Measurements from ENCODE around the gene SDR42E1.

Gene SDR42E1, protein sequence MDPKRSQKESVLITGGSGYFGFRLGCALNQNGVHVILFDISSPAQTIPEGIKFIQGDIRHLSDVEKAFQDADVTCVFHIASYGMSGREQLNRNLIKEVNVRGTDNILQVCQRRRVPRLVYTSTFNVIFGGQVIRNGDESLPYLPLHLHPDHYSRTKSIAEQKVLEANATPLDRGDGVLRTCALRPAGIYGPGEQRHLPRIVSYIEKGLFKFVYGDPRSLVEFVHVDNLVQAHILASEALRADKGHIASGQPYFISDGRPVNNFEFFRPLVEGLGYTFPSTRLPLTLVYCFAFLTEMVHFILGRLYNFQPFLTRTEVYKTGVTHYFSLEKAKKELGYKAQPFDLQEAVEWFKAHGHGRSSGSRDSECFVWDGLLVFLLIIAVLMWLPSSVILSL

GRCh38 chr16:82011199-82011641, at the start of gene SDR42E1:
TSS of gene SDR42E1 (minus strand) at chr16:82011470. CDS start at chr16:82000858, 10,612 bp downstream.
- peak; percentile 68 to 89 for DNase-seq

GRCh38 chr16:82059983-82060421, 48.7 kb upstream of the SDR42E1 start:
- DNase-seq = no peak

GRCh38 chr16:82059161-82059982, 48.1 kb upstream of the SDR42E1 start:
- DNase-seq = no peak

DNA sequence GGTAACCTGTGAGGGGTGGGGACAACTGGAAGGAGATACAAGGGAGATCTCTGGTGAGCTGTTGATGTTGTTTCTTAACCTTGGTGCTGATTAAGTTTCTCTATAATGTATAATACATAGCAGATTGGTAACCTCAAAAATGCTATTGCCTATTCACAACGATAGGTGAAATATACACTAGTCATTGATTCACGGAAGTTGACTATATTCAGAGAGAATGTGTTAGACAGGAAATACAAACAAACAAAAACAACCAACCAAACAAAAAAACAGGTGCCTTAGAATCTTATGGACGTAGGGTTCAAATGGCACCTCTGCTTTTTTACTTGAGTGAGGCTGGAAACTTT, 45.3 kb upstream of the SDR42E1 start:
- DNase-seq = no peak

GRCh38 chr16:82055728-82056549, 44.7 kb upstream of the SDR42E1 start:
- no peak for DNase-seq

DNA sequence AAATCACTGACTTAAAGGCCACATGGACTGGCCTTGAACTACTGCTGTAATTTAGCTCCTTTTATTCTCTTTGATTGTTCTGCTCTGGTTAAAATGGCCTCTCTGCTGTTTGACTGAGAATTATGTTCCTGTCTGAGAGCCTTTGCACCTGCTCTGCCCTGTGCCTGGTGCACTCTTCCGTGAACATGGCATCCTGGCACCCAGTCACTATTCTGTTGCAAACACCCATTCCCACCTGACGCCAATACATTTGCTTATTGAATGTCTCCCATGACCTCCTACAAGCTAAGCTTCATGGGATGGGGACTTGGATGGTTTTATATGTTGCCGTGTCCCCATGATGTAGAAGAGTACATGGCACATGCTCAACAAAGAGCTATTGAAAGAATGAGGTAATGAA, 43.8 kb upstream of the SDR42E1 start:
- DNase-seq = no peak

GRCh38 chr16:82051656-82052055, 40.4 kb upstream of the SDR42E1 start:
- DNase-seq = no peak

- DNase-seq = no peak
Measured at GRCh38 chr16:82050909-82051357, 39.7 kb upstream of the SDR42E1 start.

DNA sequence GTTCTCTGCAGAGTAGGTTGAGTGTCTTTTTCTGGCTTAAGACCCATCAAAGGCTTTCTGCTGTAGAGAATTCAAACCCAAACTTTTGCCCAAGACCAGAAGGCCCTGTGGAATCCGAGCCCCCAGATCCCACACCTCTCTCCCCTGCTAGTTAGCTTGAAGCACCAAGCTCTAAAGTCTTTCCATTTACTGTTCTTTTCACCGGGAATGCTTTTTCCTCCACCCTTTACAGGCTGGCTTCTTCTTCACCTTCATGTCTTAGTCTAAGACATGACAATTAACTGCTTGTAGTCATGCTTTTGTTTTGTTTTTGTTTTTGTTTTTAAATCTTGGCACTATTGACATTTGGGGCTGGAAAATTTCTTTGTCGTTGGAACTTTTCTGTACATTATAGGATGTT, 39.2 kb upstream of the SDR42E1 start:
- no peak for DNase-seq

GRCh38 chr16:82049484-82049883, 38.2 kb upstream of the SDR42E1 start:
- DNase-seq = no peak

DNA sequence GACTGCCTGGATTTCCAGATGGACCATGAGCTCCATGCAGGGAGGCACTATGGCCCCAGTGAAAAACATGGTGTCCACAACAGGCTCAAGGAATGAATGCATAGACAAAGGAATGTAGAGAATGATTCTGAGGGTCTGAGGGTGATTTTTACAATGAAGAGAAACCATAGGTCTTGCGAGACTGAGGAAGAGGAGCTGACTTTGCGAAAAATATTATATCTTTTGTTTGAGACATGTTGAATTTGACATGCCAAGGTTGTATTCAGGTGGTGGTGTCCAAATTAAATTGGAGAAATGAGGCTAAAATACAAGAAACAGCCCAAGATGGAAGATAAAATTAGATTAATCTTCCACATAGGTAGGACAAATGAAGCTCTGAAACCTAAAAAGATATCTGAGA, 36.5 kb upstream of the SDR42E1 start:
- no peak for DNase-seq

DNA sequence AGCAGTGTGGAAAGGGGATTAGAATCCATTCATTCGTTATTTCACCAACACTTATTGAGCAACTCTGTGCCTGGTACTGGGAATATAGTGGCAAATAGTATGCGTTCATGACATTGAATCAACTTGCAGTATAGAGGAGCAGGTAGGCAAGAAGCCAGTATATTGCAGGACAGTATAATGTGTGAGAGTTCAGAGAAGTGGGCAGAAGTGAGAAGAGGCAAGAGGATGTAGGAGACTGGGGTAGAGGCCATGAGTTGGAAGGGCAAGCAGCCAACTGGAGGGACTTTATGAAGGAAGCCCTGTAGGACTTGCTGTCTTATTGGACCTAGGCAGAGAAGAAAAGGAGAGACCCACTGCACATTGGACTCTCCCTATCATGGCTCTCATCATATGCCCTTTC, 36.1 kb upstream of the SDR42E1 start:
- no peak for DNase-seq

GRCh38 chr16:82046941-82047340, 35.7 kb upstream of the SDR42E1 start:
- DNase-seq = no peak

- no peak for DNase-seq
Measured at GRCh38 chr16:82046541-82046940, 35.3 kb upstream of the SDR42E1 start.

- DNase-seq = no peak
Measured at GRCh38 chr16:82045465-82045864, 34.2 kb upstream of the SDR42E1 start.

DNA sequence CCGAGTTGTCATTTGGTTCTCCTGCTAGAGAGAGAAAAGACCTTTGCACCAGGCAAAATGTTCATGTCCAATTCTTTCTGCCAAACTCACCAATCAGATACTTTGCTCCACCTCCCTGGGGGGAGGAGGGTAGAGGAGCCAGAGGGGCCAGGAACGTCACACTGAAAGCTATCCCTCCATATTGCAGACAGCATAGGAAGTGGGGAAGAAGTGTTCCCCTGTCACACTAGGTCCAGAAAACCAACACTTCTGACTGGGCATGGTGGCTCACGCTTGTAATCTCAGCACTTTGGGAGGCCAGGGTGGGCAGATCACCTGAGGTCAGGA, 33.3 kb upstream of the SDR42E1 start:
- no peak for DNase-seq

- no peak for DNase-seq
Measured at GRCh38 chr16:82043680-82044584, 32.7 kb upstream of the SDR42E1 start.

DNA sequence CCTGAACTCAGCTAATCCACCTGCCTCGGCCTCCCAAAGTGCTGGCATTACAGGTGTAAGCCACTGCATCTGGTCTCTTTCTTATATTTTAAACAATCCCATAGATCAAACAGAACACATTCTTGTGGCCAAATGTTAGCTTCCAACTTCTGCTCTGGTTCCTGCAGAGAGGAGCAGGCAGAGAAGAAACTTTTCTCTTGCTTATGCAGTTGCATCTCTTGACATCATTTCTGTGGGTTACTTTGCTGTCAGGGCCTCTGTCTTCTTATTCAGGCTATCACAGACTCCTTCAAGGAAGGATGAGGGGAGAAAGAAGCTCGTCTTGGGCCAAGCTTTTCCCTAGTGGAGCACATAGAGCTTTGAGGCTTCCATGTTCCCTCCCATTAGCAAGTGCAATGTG, 31.6 kb upstream of the SDR42E1 start:
- no peak for DNase-seq

- DNase-seq = no peak
Measured at GRCh38 chr16:82042144-82042543, 30.9 kb upstream of the SDR42E1 start.

DNA sequence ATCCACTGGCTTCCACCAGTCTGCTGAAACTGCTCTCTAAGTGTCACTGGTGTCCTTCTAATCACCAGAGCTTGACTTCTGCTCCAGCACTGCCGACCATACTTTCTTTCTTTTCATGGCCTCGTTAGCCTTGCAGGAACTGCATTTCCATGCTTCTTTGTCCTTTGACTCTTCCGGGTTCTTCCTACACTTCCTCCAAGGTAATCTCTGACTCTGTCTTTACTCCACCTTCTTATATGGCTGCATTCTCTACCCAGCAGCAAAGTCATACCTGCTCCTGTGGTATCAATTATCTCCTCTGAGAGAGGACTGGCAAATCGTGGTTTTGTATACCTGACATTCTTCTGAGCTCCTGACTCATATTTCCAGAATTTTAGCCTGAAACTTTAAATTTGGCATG, 30.3 kb upstream of the SDR42E1 start:
- DNase-seq = no peak

GRCh38 chr16:82040296-82040695, 29.0 kb upstream of the SDR42E1 start:
- no peak for DNase-seq

GRCh38 chr16:82037666-82038065, 26.4 kb upstream of the SDR42E1 start:
- no peak for DNase-seq
